GM12878 (cell line): Measurements from ENCODE around the gene ELANE.

Source experiments
- CEBPB ChIP-seq, 2 experiments: fragments of 150-350 bp in 1 of 2; IDR thresholded peaks; 2 replicates each; pipeline ENCODE4 v1.6.1; 2012 to 2014; ENCODE audit warnings: low read depth in 2 of 2, low read length in 2 of 2, borderline replicate concordance in 1 of 2, inconsistent platforms in 1 of 2
- EZH2 ChIP-seq: IDR thresholded peaks from 2 replicates; pipeline ENCODE4 v1.6.1; 2012; ENCODE audit warnings: low read depth, mild to moderate bottlenecking, control low read depth, inconsistent platforms, low read length, borderline replicate concordance; ENCODE audit not compliant: control insufficient read depth
- GABPA ChIP-seq: IDR thresholded peaks from 2 replicates; pipeline ENCODE4 v1.6.1; 2014; ENCODE audit warnings: antibody characterized with exemption, low read depth, mild to moderate bottlenecking, inconsistent platforms
- HCFC1 ChIP-seq: fragments of 150-350 bp; IDR thresholded peaks from 2 replicates; pipeline ENCODE4 v1.6.1; 2014; ENCODE audit warnings: low read length
- NFIC ChIP-seq: IDR thresholded peaks from 2 replicates; pipeline ENCODE4 v1.6.1; 2012; ENCODE audit warnings: low read depth, mild to moderate bottlenecking, inconsistent platforms, low read length, moderate library complexity
- POLR2AphosphoS5 ChIP-seq: IDR thresholded peaks from 2 replicates; pipeline ENCODE4 v1.6.1; 2011; ENCODE audit warnings: mild to moderate bottlenecking, low read length, inconsistent platforms

DNA sequence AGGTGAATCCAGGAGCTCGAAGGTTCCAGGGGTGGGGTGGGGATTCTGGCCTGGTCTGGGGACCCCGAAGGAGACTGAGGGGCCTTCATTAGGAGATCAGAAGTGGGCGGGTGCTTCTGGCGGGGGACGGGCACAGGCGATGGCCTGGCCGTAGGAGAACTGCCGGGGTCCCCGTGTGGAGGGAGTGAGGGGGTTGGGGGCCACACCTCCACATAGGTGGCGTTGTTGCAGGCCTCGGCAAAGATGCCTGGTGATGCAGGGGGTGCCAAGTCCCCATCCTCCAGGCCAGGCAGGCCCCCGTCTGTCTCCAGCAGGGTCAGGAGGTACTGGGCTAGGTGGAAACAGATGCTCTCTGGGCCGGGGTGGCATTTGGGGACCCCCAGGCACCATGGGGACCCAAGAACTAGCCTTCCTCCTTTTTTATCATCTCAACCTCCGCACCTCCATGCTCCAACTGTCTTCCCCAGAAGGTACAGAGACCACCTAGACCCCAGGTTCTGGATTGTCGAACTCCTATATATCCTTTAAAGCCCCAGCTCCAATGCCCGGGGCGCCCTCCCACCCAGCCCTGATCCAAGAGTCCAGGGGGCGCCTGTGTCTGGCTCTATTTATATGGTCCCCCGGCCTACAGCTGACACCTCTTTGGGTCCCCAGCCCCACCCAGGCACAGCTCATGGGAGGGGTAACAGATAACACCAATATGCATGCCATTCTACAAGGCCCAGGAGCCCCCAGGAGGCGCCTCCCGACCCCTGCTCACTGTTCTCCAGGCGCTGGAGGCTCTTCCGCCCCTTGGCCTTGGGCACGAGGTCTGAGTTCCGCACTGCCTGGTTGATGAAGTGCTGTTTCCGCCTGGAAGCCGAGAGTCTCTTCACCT, 49.4 kb downstream of the ELANE start:
- TF ChIP-seq HCFC1 (no peak), EZH2 (no peak), POLR2AphosphoS5 (no peak), CEBPB (IDR thresholded peaks at IDR 0.05; ENCODE audit: borderline replicate concordance in 1 of 2, low read depth in 2 of 2, low read length in 2 of 2) (no peak), GABPA (no peak), NFIC (no peak)
